Cerebellar cortex (tissue), 1 donor: ENCODE results near the gene TMEM63C.

ENCODE experiments used
- DNase-seq: peaks from one replicate; pipeline ENCODE4 v3.0.0-alpha.2; 2015; ENCODE audit warnings: low spot score

Gene TMEM63C

GRCh38 chr14:77157740-77158139, 23.9 kb upstream of the TMEM63C start:
- no peak for DNase-seq

DNA sequence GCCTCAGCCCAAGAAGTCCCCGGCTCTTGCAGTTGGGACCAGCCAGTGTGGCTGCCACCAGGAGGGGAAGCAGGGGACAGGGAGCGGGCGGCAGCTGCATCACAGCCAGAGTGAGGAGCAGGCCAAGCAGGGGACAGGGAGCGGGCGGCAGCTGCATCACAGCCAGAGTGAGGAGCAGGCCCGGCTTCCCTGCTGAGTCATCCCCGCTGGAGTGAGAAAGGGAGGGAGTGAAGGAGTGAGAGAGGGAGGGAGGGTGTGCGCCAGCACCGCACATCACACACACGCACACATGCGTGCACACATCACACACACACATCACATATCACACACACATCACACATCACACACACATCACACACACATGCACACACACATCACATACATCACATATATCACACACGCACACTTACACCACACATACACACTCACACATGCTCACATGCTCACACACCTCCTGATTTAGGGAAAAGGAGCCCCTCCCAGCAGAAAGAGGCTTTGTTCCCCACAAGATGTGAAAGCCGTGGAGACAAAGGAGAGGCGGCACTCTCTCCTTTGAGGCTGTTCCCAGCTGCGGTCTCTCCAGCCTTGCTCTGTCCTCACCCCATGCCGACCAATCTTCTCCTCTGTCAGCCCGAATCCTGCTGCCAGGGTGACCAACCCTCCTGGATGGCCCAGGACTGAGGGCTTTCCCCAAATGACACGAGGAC, 23.3 kb upstream of the TMEM63C start:
- no peak for DNase-seq

DNA sequence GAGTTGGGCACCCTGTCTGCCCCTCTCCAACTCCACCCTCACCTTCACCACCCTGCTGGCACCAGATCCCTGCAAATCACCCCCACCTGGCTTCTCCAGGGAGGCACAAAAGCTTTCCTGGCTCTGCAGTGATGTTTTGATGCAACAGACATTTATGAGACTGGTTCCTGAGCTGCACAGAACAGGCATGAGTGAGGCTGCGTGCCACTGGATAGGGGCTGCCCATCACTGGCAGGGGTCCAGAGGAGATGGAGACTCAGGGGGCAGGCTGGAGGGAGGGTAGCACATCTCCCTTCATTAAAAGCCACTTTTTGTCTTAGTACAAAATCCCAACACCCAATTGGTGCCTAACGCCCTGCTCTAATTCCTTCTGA, 22.7 kb upstream of the TMEM63C start:
- no peak for DNase-seq

DNA sequence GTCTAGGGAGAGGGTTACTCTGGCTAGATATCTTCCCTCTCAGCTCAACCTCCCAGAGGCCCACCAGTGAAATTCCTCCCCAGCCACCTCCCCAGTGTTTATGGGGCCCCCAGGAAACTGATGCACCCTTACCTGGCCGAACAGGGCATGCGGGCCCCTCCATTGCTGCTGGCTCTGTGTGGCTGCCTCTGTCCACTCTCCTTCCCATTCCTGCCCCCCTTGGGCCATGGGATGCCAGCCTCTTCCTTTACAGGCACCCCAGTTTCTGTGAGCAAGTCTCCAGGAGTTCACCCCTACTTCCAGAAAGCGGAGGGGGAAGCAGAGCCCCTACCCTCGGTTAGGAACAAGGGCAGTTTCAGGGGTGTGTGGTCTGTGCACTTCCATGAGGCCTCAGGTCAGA, 20.6 kb upstream of the TMEM63C start:
- no peak for DNase-seq

- DNase-seq = no peak
These were observed 11.6 kb upstream of the TMEM63C start for GRCh38 chr14:77170045-77170444.

DNA sequence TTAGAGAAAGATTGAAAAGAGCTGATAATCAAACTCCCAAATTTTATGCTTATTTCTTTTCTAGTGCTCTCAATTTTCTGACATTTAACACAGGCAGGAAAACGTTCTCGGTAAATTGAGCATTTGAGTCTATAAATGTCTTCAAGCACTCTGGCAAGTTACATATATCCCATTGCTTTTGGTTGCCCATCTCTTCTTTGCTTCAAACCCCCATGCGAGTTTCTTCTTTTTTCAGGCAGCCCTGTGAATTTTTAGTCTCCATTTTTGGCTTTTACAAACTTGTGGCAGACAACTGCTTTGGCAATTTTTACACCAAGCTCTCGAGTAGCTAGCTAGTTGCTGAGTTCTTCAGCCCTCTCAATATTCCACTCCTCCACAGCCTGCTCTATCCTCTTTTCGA, 8.7 kb upstream of the TMEM63C start:
- DNase-seq = no peak

DNA sequence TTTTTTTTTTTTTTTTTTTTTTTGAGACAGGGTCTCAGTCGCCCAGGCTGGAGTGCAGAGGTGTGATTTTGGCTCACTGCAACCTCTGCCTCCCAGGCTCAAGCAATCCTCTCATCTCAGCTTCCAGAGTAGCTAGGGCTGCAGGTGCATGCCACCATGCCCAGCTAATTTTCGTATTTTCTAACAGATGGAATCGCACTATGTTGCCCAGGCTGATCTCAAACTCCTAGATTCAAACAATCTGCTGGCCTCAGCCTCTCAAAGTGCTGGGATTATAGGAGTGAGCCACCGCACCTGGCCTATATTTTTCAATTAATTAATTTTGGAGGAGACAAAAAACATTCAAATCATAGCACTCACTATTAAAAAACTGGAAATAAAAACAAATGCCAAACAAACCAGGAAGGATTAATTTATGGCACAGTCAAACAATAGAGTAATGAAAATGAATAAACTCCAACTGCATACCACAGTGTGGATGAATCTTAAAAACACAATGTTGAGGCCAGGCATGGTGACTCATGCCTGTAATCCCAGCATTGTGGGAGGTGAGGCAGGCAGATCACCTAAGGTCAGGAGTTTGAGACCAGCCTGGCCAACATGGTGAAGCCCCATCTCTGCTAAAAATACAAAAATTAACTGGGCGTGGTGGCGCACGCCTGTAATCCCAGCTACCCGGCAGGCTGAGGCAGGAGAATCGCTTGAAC, 7.5 kb upstream of the TMEM63C start:
- peak; percentile 92 for DNase-seq

DNA sequence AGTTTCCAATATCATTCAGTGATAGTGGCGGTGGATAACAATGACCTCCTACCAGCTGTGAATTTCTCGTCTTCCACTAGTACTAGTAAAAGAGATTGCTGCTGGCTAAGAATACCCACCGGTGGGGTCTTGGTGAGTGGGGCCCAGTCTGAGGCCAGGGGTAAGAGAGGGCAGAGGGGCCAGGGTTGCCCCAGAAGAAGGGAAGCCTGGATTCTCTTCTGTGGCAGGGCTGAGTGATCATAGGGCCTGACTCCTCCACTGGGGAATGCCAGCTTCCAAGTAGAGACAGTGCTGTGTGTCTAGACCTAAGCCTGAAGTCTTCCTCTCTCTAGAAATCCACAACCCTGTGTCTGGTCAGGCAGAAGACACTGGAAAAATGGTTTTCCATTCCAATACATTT, 5.8 kb upstream of the TMEM63C start:
- no peak for DNase-seq

DNA sequence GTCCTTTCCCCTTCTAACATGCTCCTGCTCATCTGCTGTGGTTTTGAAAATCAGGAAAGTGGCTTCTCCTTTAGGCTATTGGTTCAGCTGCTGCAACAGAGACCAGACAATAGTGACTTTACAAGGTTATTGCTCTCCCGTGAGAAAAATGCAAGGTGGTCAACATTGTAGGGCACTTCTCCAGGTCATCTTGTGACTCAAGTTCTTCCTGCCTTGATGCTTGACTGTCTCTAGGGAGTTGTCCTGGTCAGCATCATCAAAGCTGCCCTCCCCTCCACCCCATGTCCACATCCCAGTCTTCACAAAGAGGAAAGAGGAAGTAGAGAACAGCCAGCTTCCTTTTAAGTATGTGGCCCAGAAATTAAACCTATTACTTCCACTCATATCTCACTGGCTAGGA, 3.9 kb upstream of the TMEM63C start:
- no peak for DNase-seq

GRCh38 chr14:77178656-77179055, 2.9 kb upstream of the TMEM63C start:
- DNase-seq = no peak

DNA sequence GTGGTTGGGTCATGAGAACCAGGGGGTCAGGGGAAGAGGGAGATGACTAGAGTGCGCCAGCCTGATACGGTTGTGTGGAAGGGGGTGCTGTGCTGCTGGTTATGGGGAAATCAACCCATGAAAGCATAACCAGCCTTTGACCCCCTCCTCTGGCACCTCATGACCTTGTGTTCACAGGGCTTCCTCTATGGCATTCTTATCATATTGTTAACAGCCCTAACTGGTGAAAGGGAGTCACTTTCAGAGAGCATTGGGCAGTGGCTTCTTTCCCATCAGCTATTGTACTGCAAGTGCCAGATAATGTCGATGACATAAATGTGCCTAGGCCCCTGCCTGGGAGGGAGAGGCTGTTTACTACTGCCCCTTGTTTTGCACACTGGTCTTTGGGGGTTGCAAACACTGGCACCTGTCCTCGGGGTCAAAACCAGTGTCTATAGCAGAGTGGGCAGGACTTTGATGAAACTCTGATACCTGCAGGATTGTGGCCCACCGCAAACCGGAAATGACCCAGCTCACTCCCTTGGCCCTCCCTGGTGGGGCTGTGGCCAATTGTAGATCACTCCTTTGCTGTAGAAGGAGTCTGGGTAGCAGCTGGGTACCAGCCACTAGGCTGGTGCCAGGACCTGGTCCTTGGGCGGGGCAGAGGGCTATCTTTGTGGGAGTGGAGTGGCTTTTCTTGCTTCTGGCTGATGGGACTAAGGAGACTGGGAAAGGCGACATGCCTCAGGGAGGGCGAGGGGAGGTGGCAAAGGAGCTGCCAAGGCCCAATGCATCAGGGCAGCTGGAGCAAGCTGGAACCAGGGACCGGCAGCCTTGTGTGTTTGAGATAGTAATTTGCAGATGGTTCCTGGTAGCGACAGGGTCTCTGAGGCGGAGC, 634 bp upstream of the TMEM63C start:
- DNase-seq = no peak

DNA sequence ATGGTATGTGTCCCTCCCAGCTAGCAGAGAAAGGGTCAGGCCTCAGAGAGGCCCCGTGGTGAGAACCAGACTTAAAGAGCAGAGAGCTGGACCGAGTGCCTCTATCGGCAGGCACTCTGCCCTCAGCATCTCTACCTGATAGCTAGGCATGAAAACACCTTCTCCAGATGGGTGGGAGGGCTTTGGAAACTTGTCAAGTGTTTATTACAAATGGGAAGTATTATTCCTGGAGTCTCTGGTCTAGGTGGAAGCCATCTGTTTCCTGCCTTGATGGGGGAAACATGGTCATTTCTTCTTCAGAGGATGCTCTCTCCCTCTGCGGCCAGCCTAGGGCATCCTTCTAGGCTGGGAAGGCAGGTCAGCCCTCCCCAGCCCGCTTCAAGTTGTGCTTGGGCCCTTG, 2.3 kb downstream of the TMEM63C start:
- DNase-seq = peak; percentile 88

- DNase-seq = no peak
These were observed 2.9 kb downstream of the TMEM63C start for GRCh38 chr14:77184396-77185092.

- no peak for DNase-seq
These were observed 3.5 kb downstream of the TMEM63C start for GRCh38 chr14:77185093-77185465.

DNA sequence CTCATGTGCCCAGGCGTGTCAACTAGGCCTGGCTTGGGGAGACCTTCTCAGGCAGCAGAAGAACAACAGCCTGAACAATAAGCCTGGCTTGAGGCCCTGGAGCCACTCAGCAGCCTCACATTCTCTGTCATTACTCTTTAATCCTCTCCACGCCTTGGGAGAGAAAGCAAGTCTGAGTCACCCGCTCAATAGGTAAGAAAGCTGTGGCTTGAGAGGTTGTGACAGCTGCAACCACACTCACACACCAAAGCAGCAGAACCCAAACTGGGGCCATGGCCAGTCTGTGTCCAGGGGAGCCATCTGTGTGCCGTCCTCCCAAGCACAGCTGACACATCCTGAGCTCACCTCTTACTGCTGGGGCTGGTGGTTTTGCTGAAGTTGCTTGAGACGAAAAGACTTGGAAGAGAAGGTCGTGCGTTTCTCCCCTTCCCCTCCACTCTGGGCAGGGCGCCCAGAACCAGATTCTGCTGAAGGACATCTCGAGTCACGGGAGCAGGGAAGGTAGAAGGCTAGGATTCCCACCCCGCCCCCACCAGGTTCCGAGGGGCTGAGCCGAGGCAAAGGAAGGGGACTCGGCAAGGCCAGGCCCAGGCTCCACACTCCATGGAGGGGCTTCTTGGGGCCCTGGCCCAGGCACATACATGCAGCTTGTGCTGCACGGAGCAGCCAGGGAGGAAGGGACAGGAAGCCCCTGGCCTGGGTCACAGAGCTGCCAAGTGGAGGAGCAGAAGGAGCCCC, 5.5 kb downstream of the TMEM63C start:
- no peak for DNase-seq

DNA sequence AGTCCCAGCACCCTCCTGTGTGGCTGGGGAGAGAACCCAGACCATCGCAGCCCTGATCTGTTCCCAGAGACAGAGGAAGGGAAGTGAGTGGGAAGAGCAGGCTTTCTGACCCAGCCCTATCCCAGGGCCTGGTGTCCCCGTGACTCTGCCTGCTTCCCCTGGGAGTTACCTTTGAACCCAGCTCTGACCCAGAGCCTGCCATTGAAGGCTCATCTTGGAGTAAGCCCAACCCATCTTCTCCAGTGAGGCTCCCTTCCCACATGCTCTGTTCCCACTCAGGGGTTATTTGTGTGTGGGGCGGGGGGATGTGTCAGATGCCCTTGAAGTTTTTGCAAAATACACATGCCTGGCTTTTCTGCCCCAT, 6.0 kb downstream of the TMEM63C start:
- no peak for DNase-seq

- DNase-seq = no peak
These were observed 7.9 kb downstream of the TMEM63C start for GRCh38 chr14:77189479-77189878.

DNA sequence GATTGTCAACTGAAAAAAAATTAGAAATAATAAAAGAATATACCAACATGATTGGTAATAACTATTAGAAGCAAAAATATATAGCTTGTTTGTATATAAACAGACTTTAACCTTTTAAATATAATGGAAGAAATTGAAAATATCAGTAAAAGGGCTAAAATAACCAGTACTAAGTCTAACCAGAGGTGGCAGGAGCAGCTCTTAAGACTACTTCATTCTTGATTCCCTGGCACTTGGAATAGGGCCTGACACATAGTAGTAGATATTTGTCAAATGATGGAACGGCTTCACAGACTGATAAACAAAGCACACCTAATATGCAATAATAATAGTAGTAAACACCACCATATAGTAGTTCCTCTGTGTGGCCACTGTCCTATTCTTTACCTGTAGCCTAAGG, 9.4 kb downstream of the TMEM63C start:
- no peak for DNase-seq

DNA sequence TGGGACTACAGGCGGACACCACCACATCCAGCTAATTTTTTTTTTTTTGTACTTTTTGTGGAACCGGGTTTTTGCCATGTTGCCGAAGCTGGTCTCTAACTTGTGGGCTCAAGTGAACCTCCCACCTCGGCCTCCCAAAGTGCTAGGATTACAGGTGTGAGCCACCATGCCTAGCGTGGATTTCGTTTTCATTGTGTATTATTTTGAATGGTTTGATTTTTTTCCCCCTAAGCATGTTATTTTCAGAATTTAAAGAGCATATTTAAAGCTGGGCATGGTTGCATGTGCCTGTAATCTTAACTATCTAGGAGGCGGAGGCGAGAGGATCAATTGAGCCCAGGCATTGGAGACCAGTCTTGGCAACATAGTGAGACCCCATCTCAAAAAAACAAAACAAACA, 13.1 kb downstream of the TMEM63C start:
- no peak for DNase-seq

DNA sequence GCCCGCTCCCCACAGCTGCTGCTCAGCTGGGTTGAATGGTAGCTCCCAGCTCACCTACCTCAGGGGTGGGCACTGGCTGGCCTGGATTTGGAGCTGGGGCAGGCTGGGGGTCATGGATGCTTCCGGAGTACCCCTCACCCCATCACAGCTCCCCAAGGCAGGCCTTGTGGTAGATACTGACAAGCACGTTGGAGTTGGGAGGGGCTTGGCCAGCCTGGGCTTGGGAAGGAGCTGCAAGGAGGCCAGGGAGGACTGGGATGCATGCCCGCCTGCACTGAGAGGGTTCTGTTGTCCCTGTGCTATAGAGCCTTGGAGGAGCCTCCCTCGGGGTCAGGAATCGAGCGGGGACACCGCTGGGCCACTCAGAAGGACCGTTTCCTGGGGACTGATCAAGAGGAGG, 14.2 kb downstream of the TMEM63C start:
- DNase-seq = no peak

- no peak for DNase-seq
These were observed 16.4 kb downstream of the TMEM63C start for GRCh38 chr14:77197988-77198387.

DNA sequence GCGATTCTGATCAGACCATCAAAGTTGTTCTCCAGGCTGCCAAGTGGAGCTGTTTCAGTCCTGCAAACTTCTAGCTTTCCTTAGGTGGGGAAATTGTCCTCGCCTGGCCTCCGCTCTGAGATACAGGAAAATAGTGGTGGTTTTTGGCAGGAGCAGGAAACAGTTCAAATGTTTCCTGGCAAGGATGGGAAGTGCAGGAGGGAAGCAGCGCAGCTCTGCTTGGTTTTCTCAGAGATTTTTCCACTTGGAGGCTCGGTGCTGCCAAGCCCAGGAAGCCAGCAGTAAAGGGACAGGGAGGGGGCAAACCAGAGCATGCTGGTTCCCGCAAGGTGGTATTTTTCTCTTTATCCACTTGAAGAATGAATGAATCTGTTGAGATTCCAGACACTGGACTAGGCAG, 17.0 kb downstream of the TMEM63C start:
- peak; percentile 93 for DNase-seq
